NT2/D1 (cell line): ENCODE results near the gene INHA.

Experiments
- YY1 ChIP-seq: IDR thresholded peaks from 2 replicates; pipeline ENCODE4 v1.6.1; 2011; ENCODE audit not compliant: insufficient read length, insufficient read depth
- ZNF274 ChIP-seq: IDR thresholded peaks from 2 replicates; pipeline ENCODE4 v1.6.1; 2011; ENCODE audit warnings: mild to moderate bottlenecking, low read depth, low read length

DNA sequence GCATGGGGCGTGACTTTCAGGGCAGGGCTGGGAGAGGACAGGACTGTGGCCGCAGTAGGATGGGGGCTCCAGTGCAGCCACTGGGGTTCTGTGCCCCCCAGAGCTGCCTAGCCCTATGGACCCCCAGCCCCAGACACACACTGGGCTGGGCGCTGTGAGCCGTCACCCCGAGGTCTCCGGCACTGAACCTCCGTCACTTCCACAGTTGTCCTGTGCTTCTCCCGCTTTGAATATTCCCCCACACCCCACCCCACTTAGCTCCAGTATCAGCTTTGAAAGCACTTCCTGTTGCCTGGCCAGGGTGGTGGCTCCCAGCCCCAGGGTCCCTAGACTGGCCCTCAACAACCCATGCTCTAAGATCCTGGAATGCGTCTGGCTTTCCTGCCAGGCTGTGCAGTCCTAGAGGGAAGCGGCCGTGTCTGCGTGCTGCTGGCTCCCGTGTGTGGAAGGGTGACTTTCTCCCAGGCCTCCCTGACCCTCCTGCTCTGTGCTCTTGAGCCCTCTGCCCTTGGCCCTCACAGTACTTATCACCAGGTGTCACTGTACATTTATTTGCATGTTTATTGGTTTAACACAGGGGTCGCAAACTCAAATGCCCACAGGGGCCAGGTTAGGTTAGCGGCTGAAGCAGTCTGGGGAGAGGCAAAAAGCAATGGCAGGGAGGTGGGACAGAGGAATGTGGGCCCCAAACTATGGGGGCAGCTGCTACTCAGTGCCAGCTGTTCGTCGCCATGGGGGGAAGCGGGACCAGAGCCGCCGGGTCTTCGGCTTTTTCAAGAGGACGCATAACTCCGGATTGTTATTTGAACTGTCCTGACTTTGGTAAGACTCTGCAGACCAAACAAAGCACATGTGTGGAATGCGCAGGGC is 10.7 kb upstream of the INHA start:
- TF ChIP-seq ZNF274 = no peak
- no peak for TF ChIP-seq YY1
